MM.1S (cell line): ENCODE results near the gene PNPLA7.
A peak's percentile ranks its signal among the peaks of the same experiment; 100 is the strongest.

Experiments used
- DNase-seq: peaks from one replicate; pipeline ENCODE4 v3.0.0-alpha.2; 2015
- H2AFZ ChIP-seq: fragments of 300-600 bp; sonication (generic); 2 replicates; pipeline ENCODE4 v1.6.0; 2016; ENCODE audit warnings: antibody characterized with exemption, low read length
- H3F3A ChIP-seq: fragments of 300-600 bp; sonication (generic); 2 replicates; pipeline ENCODE4 v1.6.1; 2016; ENCODE audit warnings: mild to moderate bottlenecking, antibody characterized with exemption, low read length, moderate library complexity, mixed read lengths; ENCODE audit not compliant: insufficient read depth
- H3K27ac ChIP-seq: fragments of 300-600 bp; sonication (generic); 2 replicates; pipeline ENCODE4 v1.5.1; 2016; ENCODE audit warnings: mild to moderate bottlenecking, low read length
- H3K27me3 ChIP-seq: fragments of 300-600 bp; sonication (generic); replicated peaks from 2 replicates; pipeline ENCODE4 v1.6.0; 2016; ENCODE audit warnings: low read length; ENCODE audit not compliant: insufficient read depth
- H3K36me3 ChIP-seq: fragments of 300-600 bp; sonication (generic); replicated peaks from 2 replicates; pipeline ENCODE4 v1.6.1; 2016; ENCODE audit warnings: mild to moderate bottlenecking, low read length, mixed read lengths; ENCODE audit not compliant: insufficient read depth
- H3K4me1 ChIP-seq: fragments of 300-600 bp; sonication (generic); 2 replicates; pipeline ENCODE4 v1.6.1; 2016; ENCODE audit warnings: low read length, mixed read lengths
- H3K4me2 ChIP-seq: fragments of 300-600 bp; sonication (generic); 2 replicates; pipeline ENCODE4 v1.6.0; 2016; ENCODE audit warnings: low read depth, low read length
- H3K4me3 ChIP-seq: fragments of 300-600 bp; sonication (generic); 2 replicates; pipeline ENCODE4 v1.5.1; 2016; ENCODE audit warnings: low read length, mixed read lengths
- H3K79me2 ChIP-seq: fragments of 300-600 bp; sonication (generic); 2 replicates; pipeline ENCODE4 v1.6.1; 2016; ENCODE audit warnings: mixed run types, low read length, mixed read lengths
- H3K9ac ChIP-seq: fragments of 300-600 bp; sonication (generic); 2 replicates; pipeline ENCODE4 v1.6.1; 2016; ENCODE audit warnings: low read length, mixed read lengths
- H3K9me2 ChIP-seq: fragments of 300-600 bp; sonication (generic); replicated peaks from 2 replicates; pipeline ENCODE4 v1.6.1; 2016; ENCODE audit warnings: mild to moderate bottlenecking, low read length, mixed read lengths; ENCODE audit not compliant: insufficient read depth
- H3K9me3 ChIP-seq: fragments of 300-600 bp; sonication (generic); replicated peaks from 2 replicates; pipeline ENCODE4 v1.6.1; 2016; ENCODE audit warnings: mild to moderate bottlenecking, low read length, mixed read lengths; ENCODE audit not compliant: insufficient read depth
- H4K20me1 ChIP-seq: fragments of 300-600 bp; sonication (generic); 2 replicates; pipeline ENCODE4 v1.6.1; 2016; ENCODE audit warnings: mild to moderate bottlenecking, low read length, moderate library complexity, mixed read lengths; ENCODE audit not compliant: insufficient read depth
- CTCF ChIP-seq: fragments of 300-600 bp; sonication (generic); IDR thresholded peaks from 2 replicates; pipeline ENCODE4 v1.5.1; 2016; ENCODE audit warnings: antibody characterized with exemption, low read length, mixed read lengths
- EZH2 ChIP-seq: fragments of 300-600 bp; sonication (generic); optimal IDR thresholded peaks from 2 replicates; pipeline ENCODE3; 2017; ENCODE audit warnings: low read depth, mild to moderate bottlenecking, antibody characterized with exemption, low read length, mixed read lengths
- EZH2phosphoT487 ChIP-seq: fragments of 300-600 bp; sonication (generic); IDR thresholded peaks from 2 replicates; pipeline ENCODE4 v1.6.1; 2018; ENCODE audit warnings: antibody characterized with exemption, low read length

PNPLA7 gene

GRCh38 chr9:137589441-137590122, 39.4 kb upstream of the PNPLA7 start:
- peaks cover 6% of the 10 kb centered on the region; the same call in 1 of the 2 replicates for H3K36me3 ChIP-seq
- H3F3A ChIP-seq, result no peaks in the 10 kb centered on the region
- peak overlapping the region; percentile 87 for H3K9ac ChIP-seq
- peak overlapping the region; percentile 100 for H3K4me2 ChIP-seq
- no peak for TF ChIP-seq CTCF
- TF ChIP-seq EZH2phosphoT487, result no peak
- TF ChIP-seq EZH2, result no peak
- 0 out of 2 replicates have a peak overlapping the region, but pooled peaks have one; percentile 15 for H2AFZ ChIP-seq
- peaks cover 6% of the 10 kb centered on the region for H3K4me1 ChIP-seq
- H3K27ac ChIP-seq, result peak overlapping the region; percentile 13; the same call in 1 of the 2 replicates
- no peaks in the 10 kb centered on the region for H3K9me3 ChIP-seq
- no peaks in the 10 kb centered on the region for H3K27me3 ChIP-seq
- no peaks in the 10 kb centered on the region for H3K9me2 ChIP-seq
- peak; percentile 26 for DNase-seq
- peak overlapping the region; percentile 93 for H3K4me3 ChIP-seq
- peaks cover 36% of the 10 kb centered on the region for H3K79me2 ChIP-seq
- no peaks in the 10 kb centered on the region; the same call in 1 of the 2 replicates for H4K20me1 ChIP-seq

- H3K27ac ChIP-seq, result no peak overlapping the region
- peak overlapping the region; percentile 93 for H3K4me3 ChIP-seq
- H3K9me3 ChIP-seq, result no peaks in the 10 kb centered on the region
- H2AFZ ChIP-seq, result no peak overlapping the region
- H3K4me1 ChIP-seq, result peaks cover 6% of the 10 kb centered on the region
- peaks cover 36% of the 10 kb centered on the region for H3K79me2 ChIP-seq
- H3K36me3 ChIP-seq, result peaks cover 6% of the 10 kb centered on the region; the same call in 1 of the 2 replicates
- no peaks in the 10 kb centered on the region for H3K9me2 ChIP-seq
- peak overlapping the region; percentile 87; the same call in 1 of the 2 replicates for H3K9ac ChIP-seq
- H3F3A ChIP-seq, result no peaks in the 10 kb centered on the region
- no peak for TF ChIP-seq EZH2
- no peak for TF ChIP-seq EZH2phosphoT487
- TF ChIP-seq CTCF, result no peak
- H3K27me3 ChIP-seq, result no peaks in the 10 kb centered on the region
- no peak for DNase-seq
- H3K4me2 ChIP-seq, result peak overlapping the region; percentile 100
- no peaks in the 10 kb centered on the region; the same call in 1 of the 2 replicates for H4K20me1 ChIP-seq
Observed at GRCh38 chr9:137588891-137589290, 38.7 kb upstream of the PNPLA7 start.

GRCh38 chr9:137588311-137588710, 38.1 kb upstream of the PNPLA7 start:
- Histone ChIP-seq H3K4me1 (peaks cover 6% of the 10 kb centered on the region), H3K27me3 (no peaks in the 10 kb centered on the region), H3K9ac (no peak overlapping the region), H3K4me3 (no peak overlapping the region), H3K79me2 (peaks cover 41% of the 10 kb centered on the region), H3K9me3 (no peaks in the 10 kb centered on the region), H3K27ac (no peak overlapping the region), H3K9me2 (no peaks in the 10 kb centered on the region), H3K36me3 (peaks cover 6% of the 10 kb centered on the region; the same call in 1 of the 2 replicates), H2AFZ (no peak overlapping the region), H4K20me1 (no peaks in the 10 kb centered on the region; the same call in 1 of the 2 replicates), H3K4me2 (0 out of 2 replicates have a peak overlapping the region, but pooled peaks have one; percentile 100), H3F3A (no peaks in the 10 kb centered on the region)
- no peak for DNase-seq
- TF ChIP-seq EZH2 (no peak), CTCF (no peak), EZH2phosphoT487 (no peak)
